ENCODE data around the gene MN1.

The MN1 gene

DNA sequence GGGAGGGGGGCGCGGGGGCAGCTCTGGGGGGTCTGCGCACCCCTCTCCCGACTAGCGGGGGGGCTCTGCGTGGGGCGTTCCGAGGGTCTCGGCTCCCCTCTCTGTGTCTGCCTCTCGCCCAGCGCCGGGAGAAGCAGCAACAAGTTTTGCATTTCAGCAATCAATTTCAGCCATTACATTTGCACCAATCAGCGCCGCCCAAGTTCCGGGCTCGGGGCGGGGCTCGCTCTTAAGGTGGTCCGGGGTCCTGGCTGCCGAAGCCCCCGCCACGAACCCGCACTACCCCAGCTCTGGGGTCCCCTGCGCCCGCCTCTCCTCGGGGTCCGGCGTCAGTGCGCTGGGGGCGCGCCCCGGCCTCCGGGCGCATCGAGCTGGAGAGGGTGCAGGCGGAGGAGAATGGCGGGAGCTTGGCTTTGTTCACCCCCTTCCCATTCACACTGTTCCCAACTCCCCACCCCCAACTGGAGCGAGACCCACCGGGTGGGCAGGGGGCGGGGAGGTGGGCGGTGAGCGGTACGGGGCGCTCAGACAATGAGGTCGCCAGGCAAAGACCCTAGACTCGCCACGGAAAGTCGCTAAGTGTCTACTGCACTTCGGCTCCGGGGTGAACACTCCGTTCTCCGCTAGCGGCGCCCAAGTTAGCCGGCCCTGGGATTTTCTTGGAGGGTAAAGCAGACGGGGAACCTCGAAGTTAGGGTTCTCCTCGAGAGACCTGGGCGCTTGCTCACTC lies at the start of gene MN1:
Gene MN1, minus strand, starts transcription at position 141 of the 730 bp plus-strand sequence. CDS start 1,213 bp downstream, outside the sequence.
- peak; percentile 47 to 53 for DNase-seq

GRCh38 chr22:27850000-27850521 lies 48.5 kb upstream of the MN1 start:
- DNase-seq: no peak

DNA sequence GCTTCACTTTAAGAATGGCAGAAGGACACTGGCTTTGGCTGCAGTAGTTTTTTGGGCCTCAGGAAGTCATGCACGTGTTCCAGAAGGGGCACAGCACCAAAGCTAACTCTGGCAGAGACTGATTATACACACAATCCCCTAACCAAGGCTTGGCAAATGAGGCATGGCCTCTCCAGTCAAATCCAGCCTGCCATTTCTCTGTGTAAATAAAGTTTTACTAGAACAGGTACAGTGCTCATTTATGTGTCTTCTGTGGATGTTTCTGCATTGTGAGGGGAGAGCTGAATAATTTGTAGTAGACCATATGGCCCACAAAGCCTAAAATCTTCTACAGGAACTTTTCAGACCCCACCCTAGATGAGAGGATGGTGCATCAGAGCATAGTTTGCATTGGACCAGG lies 46.4 kb upstream of the MN1 start:
- DNase-seq: no peak

GRCh38 chr22:27846910-27847309 lies 45.4 kb upstream of the MN1 start:
- no peak for DNase-seq

DNA sequence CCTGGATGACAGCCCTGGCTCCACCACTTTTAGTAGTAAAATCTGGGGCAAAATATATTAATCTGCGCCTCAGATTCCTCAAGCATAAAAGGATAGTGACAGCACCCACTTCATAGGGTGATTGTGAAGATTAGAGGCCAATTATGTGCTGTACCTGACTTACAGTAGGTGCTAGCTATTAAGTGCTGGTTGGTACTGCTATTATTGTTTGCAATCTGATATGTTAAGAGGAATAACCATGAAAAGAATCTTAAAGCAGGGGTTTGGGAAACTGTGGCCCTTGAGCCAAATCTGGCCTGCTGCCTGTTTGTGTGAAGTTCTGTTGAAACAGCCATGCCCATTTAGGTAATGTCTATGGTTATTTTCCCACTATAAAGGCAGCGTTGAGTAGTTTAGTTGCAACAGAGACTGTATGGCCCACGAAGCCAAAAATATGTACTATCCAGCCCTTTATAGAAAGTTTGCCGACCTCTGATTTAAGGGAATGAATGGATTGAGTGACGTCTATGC lies 44.7 kb upstream of the MN1 start:
- DNase-seq: no peak

GRCh38 chr22:27845644-27846043 lies 44.1 kb upstream of the MN1 start:
- DNase-seq: no peak

DNA sequence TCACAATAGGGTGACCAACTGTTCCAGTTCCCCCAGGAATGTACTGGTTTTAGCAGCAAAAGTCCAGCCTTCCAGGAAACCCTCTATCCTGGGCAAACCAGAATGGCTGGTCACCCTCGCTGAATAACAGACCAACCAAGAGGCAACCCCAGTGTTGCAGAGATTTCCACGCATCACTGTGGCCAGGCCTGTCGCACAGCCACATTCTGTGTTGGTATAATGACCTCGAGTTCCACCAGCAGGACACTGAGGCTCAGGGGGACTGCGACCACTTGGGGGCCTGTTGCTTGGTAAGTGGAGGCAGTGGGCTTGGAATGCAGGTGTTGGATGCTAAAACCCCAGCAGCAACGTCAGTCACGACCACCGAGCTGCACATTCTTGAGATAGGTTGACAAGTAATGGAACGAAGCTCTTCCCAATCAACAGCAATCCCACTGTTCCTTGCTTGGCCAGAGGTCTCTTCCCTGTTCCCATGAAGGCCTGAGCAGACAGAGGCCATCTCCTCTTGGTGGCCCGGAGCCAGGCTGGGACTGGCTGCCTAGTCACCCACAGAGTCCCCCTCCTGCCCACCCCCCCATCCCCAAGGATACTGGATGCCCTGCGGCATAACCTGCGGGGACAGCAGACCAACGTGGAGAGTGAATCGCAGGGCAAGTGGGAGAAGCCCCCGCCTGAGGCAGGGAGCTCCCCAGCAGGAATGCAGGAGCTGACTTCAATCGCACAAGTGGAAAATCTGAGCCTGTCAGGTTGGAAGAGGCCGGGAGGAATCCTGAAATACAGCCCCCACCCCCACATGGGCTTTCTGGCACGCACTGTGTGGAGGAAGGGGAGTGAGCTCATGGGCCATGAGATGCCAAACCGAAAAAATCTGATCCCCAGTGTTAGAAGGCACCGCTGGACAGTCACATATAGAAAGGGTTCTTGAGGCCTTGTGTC lies 43.4 kb upstream of the MN1 start:
- DNase-seq: no peak

DNA sequence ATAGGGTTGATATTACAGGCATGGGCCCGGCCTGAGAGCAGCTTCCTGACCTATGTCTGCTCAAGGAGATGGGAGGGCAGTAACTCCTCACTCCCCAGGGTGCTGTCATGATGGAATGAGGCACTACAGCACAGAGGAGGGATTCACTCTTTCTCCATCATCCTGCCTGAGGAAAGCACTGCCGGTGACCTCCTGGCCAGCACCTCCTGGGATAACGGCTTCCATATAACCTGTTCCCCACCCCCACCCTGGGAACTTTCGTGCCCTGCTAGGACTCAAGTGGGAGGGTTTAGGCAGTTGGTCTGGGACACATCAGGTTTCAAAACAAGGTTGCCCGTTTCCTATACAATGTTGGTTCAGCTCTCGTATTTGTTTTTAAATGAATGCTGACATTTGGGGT lies 42.7 kb upstream of the MN1 start:
- no peak for DNase-seq

GRCh38 chr22:27843441-27843840 lies 41.9 kb upstream of the MN1 start:
- DNase-seq: no peak

DNA sequence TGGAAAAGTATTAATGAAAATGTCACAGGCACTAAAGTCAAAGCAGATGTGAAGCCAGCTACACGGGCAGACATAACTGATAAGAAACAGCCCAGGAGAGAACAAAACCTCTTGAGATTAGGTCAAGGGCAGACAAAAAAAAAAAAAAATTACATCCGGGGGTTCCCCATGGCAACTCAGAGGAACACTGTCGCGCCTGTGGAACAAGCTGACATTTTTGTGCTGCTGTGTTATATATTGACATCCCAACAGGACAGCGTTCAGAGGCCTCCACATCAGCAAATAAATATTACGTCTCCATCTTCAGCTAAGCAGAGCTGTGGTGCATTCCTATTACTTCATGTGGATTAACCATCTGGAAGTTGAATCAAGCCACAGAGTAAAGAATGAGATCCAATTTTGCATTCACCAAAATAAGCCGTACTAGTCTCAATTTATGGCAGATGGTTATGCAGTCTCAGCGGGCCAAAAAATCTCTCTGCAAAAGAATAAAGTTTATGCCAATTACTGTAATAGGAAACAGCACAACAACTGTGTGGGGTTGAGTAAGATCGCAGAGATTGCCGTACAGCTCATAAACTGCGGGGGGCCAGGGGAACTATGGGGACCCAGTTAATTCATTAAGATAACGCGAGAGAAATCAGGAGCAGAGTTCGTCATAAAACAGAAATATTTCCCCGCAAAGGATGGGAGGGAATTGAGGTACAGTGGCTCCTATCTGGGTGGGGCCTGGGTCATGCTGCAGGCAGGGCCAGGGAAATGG lies 41.3 kb upstream of the MN1 start:
- DNase-seq: no peak

- DNase-seq: no peak
These were observed 40.6 kb upstream of the MN1 start for GRCh38 chr22:27842201-27842600.

DNA sequence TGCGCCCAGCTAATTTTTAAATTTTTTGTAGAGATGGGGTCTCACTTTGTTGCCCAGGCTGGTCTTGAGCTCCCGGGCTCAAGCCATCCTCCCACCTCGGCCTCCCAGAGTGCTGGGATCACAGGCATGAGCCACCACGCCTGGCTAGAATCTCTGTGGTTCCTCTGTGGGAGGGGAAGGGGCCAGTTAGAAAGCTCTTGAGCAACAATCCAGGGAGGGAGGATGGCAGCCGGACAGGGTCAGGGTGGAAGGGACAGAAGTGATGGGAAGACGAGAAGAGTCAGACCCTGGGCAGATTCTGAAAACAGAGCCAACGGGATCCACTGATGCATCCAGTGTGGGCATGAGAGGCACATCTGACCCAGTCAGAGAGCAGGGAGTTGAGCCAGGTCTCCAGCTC lies 38.9 kb upstream of the MN1 start:
- no peak for DNase-seq

DNA sequence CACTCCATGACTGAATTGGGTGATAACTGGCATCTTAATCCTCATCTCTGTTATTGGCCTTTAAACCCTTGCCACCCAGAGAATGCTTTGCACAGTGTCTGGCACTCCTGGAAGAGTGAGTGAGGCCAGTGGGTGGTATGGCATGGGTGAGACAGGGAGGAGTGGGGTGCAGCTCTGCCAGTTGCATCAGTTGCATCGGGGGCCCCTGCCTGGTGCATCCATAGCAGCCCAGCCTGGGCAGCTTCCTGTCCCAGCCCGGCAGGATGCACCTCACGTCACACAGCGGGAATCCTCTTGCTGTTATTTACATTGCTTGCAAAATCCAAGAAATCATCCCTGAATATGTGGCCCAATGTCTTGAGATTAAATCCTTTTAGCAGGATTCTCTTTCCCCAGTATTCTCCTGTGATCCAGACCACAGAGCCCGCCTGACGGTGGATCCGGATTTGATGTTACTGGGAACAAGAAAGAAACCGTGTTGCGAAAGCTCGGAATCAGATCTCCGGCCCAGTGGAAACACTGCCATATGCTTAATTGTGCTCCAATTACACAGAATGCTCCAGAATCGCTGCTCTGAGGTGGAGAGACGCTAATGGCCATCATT lies 37.6 kb upstream of the MN1 start:
- no peak for DNase-seq

DNA sequence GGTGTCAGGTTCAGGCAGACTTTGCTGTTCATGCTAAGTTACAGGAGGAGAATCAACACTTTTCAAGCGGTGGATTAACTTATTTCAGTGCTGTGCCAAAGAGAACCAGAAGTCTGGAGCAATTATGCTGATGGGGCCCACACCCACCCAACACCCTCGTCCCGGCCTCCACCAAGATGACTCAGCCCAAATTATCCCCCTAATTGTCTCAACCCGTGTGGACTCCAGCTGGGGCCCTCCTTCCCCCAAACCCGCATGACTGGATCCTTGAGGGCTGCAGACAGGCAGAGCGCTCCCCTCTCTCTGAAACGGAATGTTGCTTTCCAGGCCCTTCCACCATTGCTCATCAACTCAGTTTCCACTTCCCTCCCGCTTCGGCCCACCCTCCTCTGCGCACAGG lies 34.6 kb upstream of the MN1 start:
- DNase-seq: no peak

- no peak for DNase-seq
These were observed 33.9 kb upstream of the MN1 start for GRCh38 chr22:27835446-27835845.

- DNase-seq: no peak
These were observed 33.0 kb upstream of the MN1 start for GRCh38 chr22:27834364-27835185.

- DNase-seq: no peak
These were observed 32.2 kb upstream of the MN1 start for GRCh38 chr22:27833803-27834202.

GRCh38 chr22:27832606-27833005 lies 31.1 kb upstream of the MN1 start:
- no peak for DNase-seq

- no peak for DNase-seq
These were observed 28.1 kb upstream of the MN1 start for GRCh38 chr22:27829620-27830019.

- no peak for DNase-seq
These were observed 26.3 kb upstream of the MN1 start for GRCh38 chr22:27827604-27828587.
